CD4-positive, CD25-positive, alpha-beta regulatory T cell (primary cell): ENCODE measurements around the gene CHMP5. TPM values are rescaled to one million over a fixed set of nuclear protein-coding genes. Genes with fewer than 3 reads are reported as not detected.
"Not testable (repeated sequence)": the region's sequence is repeated elsewhere in the genome, so short reads cannot be mapped to it uniquely, and the experiment has no call there.

Source experiments
- ATAC-seq, 2 donors: fragments of 150-1000 bp; cut with Tn5 transposase; one replicate each; pipeline ENCODE4 v1.10.0; 2021; ENCODE audit warnings: low read depth in 2 of 2, moderate number of reproducible peaks in 2 of 2, moderate library complexity in 1 of 2
- DNase-seq, 3 donors: peaks; one replicate each; pipeline versions ENCODE4 v3.0.0 to v3.0.0-alpha.2; 2012 to 2022; ENCODE audit warnings: mixed read lengths in 1 of 3
- H3K27ac ChIP-seq: one replicate; pipeline ENCODE4 v1.7.0; 2013; ENCODE audit warnings: mild to moderate bottlenecking, low read length; ENCODE audit not compliant: insufficient read depth, poor library complexity, severe bottlenecking
- H3K27me3 ChIP-seq: one replicate; pipeline ENCODE4 v1.7.0; 2013; ENCODE audit warnings: low read length; ENCODE audit not compliant: control insufficient read depth, insufficient read depth
- H3K36me3 ChIP-seq: one replicate; pipeline ENCODE4 v1.7.0; 2013; ENCODE audit warnings: mild to moderate bottlenecking, low read length, moderate library complexity; ENCODE audit not compliant: control insufficient read depth, insufficient read depth
- H3K4me1 ChIP-seq: 2 replicates; pipeline ENCODE4 v1.7.0; 2013; ENCODE audit warnings: mild to moderate bottlenecking, low read length; ENCODE audit not compliant: insufficient read depth, control insufficient read depth, poor library complexity, severe bottlenecking
- H3K4me3 ChIP-seq: one replicate; pipeline ENCODE4 v1.7.0; 2013; ENCODE audit warnings: low read depth, mild to moderate bottlenecking, low read length, moderate library complexity
- H3K9me3 ChIP-seq, 2 experiments: 1 replicate in 1 of 2; 2 replicates in 1 of 2; pipeline ENCODE4 v1.7.0; 2013; ENCODE audit warnings: low read length in 2 of 2, mild to moderate bottlenecking in 1 of 2, moderate library complexity in 1 of 2; ENCODE audit not compliant: control insufficient read depth in 2 of 2
- H3K27ac Mint-ChIP-seq, 3 donors: one replicate each; pipeline ENCODE4 v1.8.0; 2020 to 2022; ENCODE audit warnings: mild to moderate bottlenecking in 3 of 3, mixed read lengths in 3 of 3, moderate library complexity in 2 of 3
- H3K27me3 Mint-ChIP-seq: one replicate; pipeline ENCODE4 v1.8.0; 2022; ENCODE audit warnings: mild to moderate bottlenecking, mixed read lengths
- H3K36me3 Mint-ChIP-seq: one replicate; pipeline ENCODE4 v1.8.0; 2020; ENCODE audit warnings: mixed read lengths
- H3K4me1 Mint-ChIP-seq, 4 donors: one replicate each; pipeline ENCODE4 v1.8.0; 2020 to 2022; ENCODE audit warnings: mixed read lengths in 4 of 4, mild to moderate bottlenecking in 1 of 4
- H3K4me3 Mint-ChIP-seq, 4 donors: one replicate each; pipeline ENCODE4 v1.8.0; 2020 to 2022; ENCODE audit warnings: mild to moderate bottlenecking in 4 of 4, mixed read lengths in 4 of 4, moderate library complexity in 3 of 4
- H3K9me3 Mint-ChIP-seq, 7 donors: one replicate each; pipeline ENCODE4 v1.8.0; 2020 to 2022; ENCODE audit warnings: mixed read lengths in 7 of 7, mild to moderate bottlenecking in 3 of 7, moderate library complexity in 2 of 7
- polyA plus RNA-seq, 4 donors: library from polyadenylated mRNA; unstranded; fragments of 300-500 nt; fragmentation: Illumina TruSeq; gene quantifications; one replicate each; pipeline ENCODE4 v1.2.3, GENCODE V29; 2021
- total RNA-seq: library from RNA; stranded (reverse); gene quantifications from one replicate; pipeline ENCODE4 v1.2.3, GENCODE V29; 2022

Gene CHMP5
- total and polyA plus RNA-seq, 5 donors from 2014 or later, result 25.5 to 58.3 (median 55.8) TPM

DNA sequence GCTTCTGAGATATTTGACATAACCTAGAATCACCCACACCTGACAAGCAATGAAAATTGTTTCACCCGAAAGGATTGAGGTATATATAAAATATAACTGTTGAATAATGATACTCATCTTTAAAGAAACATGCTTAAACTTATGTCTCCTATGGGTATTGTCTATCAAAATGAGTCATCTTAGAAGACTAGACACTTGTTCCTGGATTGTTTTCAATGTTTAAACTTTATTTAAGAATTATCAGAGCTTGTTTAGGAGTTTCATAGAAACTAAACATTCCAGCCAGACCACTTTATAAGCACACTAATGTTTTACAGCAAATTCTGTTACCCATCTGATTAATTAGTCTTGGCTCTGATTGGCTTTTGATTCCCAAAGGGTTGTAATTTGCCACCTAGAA lies 45.1 kb downstream of the CHMP5 start:
- H3K36me3 Mint-ChIP-seq, result peaks cover 40% of the 10 kb centered on the region
- no peak overlapping the region for H3K27ac ChIP-seq
- H3K4me3 ChIP-seq, result no peak overlapping the region
- no peaks in the 10 kb centered on the region for H3K9me3 Mint-ChIP-seq
- no peak for ATAC-seq
- no peaks in the 10 kb centered on the region for H3K9me3 ChIP-seq
- DNase-seq, result no peak
- H3K4me1 Mint-ChIP-seq, result peaks cover 0 to 6% (median 3%) of the 10 kb centered on the region in 4 donors
- no peak overlapping the region for H3K27ac Mint-ChIP-seq
- no peaks in the 10 kb centered on the region for H3K4me1 ChIP-seq
- no peaks in the 10 kb centered on the region for H3K27me3 ChIP-seq
- H3K27me3 Mint-ChIP-seq, result no peaks in the 10 kb centered on the region
- peaks cover 98% of the 10 kb centered on the region for H3K36me3 ChIP-seq
- no peak overlapping the region for H3K4me3 Mint-ChIP-seq

DNA sequence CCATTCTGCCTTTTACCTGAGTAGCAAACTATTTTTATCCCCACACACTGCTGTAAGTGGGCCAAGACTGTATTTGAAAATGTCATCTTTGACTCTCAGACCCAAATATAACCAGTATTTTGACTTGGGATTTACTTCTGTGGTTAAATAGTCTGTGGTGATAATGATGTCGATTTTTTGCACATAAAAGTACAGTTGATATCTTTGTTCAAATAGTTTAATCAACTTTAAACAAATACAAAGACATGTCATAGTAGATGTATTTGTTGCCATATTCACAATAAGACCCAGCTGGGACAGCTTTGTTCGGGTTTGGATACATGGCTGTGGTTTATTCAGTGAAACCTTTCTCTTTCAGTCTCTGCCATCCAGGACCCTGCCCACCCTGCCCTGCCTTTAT lies 45.9 kb downstream of the CHMP5 start:
- Mint-ChIP-seq H3K4me3 (no peak overlapping the region), H3K27ac (no peak overlapping the region), H3K9me3 (no peaks in the 10 kb centered on the region), H3K36me3 (peaks cover 47% of the 10 kb centered on the region), H3K4me1 (peaks cover 0 to 6% (median 3%) of the 10 kb centered on the region in 4 donors), H3K27me3 (no peaks in the 10 kb centered on the region)
- no peak overlapping the region for H3K4me3 ChIP-seq
- H3K27ac ChIP-seq, result no peak overlapping the region
- H3K9me3 ChIP-seq, result no peaks in the 10 kb centered on the region
- H3K27me3 ChIP-seq, result no peaks in the 10 kb centered on the region
- H3K4me1 ChIP-seq, result no peaks in the 10 kb centered on the region
- ATAC-seq (no peak), DNase-seq (no peak)
- H3K36me3 ChIP-seq, result peaks cover 96% of the 10 kb centered on the region

DNA sequence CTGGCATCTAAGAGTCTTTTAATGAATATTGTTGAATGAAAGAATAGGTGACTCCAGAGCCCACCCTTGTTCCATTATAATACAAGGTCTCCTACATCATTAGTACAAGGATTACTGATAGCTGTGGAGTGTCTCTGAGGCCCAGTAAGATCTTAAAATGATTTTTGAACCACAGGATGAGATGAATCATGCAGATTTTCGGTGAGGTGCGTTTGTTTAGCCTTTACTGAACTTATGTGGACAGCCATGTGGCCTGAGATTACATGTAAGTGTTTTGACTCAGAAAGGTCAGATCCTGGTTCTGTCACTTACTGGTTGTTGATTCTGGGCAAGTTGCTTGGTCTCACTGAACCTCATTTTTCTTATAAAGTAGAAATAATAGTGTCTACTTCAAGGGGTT lies 47.1 kb downstream of the CHMP5 start:
- H3K36me3 Mint-ChIP-seq, result peaks cover 51% of the 10 kb centered on the region
- no peak overlapping the region for H3K4me3 Mint-ChIP-seq
- no peaks in the 10 kb centered on the region for H3K27me3 Mint-ChIP-seq
- no peak for ATAC-seq
- DNase-seq, result no peak
- H3K4me1 Mint-ChIP-seq, result peaks cover 0 to 6% (median 4%) of the 10 kb centered on the region in 4 donors
- no peak overlapping the region for H3K4me3 ChIP-seq
- H3K27ac Mint-ChIP-seq, result no peak overlapping the region
- no peaks in the 10 kb centered on the region for H3K27me3 ChIP-seq
- no peaks in the 10 kb centered on the region for H3K4me1 ChIP-seq
- H3K9me3 ChIP-seq, result no peaks in the 10 kb centered on the region
- H3K27ac ChIP-seq, result no peak overlapping the region
- H3K9me3 Mint-ChIP-seq, result no peaks in the 10 kb centered on the region
- peaks cover 95% of the 10 kb centered on the region for H3K36me3 ChIP-seq

DNA sequence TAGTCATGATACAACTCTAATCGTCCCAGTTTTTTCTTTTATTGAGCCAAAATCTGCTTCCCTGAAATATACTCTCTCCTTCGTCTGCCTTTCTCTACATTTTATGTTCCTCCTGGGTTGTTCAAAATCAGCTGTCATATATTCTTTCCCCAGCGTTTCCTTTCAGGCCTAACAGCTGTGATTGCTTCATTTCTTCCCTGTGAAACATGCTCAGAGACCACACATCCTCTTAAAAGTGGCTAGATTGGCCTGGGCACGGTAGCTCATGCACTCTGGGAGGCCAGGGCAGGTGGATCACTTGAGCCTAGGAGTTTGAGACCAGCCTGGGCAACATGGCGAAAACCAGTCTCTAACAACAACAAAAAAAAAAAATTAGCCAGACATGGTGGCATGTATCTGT lies 50.5 kb downstream of the CHMP5 start:
- peaks cover 52% of the 10 kb centered on the region for H3K36me3 Mint-ChIP-seq
- no peak overlapping the region for H3K4me3 ChIP-seq
- no peaks in the 10 kb centered on the region for H3K27me3 ChIP-seq
- no peaks in the 10 kb centered on the region for H3K27me3 Mint-ChIP-seq
- H3K9me3 Mint-ChIP-seq, result no peaks in the 10 kb centered on the region
- H3K4me1 Mint-ChIP-seq, result peaks cover 0 to 4% (median 1%) of the 10 kb centered on the region in 4 donors
- no peaks in the 10 kb centered on the region for H3K9me3 ChIP-seq
- ATAC-seq (no peak), DNase-seq (no peak)
- no peaks in the 10 kb centered on the region for H3K4me1 ChIP-seq
- no peak overlapping the region for H3K27ac Mint-ChIP-seq
- H3K27ac ChIP-seq, result no peak overlapping the region
- H3K4me3 Mint-ChIP-seq, result no peak overlapping the region
- peaks cover 93% of the 10 kb centered on the region for H3K36me3 ChIP-seq

DNA sequence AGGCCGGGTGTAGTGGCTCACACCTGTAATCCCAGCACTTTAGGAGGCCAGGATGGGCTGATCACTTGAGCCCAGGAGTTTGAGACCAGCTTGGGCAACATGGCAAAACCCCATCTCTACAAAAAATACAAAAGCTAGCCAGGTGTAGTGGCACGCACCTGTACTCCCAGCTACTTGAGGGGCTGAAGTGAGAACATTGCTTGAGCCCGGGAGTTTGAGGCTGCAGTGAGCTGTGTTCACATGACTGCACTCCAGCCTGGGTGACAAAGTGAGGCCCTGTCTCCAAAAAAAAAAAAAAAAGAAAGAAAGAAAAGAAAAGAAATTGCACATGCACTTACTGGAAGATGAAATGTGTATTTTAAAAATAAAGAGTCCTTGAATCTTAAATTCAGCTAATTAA lies 52.3 kb downstream of the CHMP5 start:
- not testable (repeated sequence) for H3K27ac ChIP-seq, H3K27me3 Mint-ChIP-seq, H3K4me1 Mint-ChIP-seq, H3K4me1 ChIP-seq, H3K4me3 ChIP-seq, H3K9me3 Mint-ChIP-seq, ATAC-seq, DNase-seq, H3K4me3 Mint-ChIP-seq, H3K27me3 ChIP-seq, H3K9me3 ChIP-seq
- H3K36me3 ChIP-seq, result peaks cover 93% of the 10 kb centered on the region
- H3K27ac Mint-ChIP-seq, result peak overlapping the region in 1 of 3 donors; percentile 67
- peaks cover 48% of the 10 kb centered on the region for H3K36me3 Mint-ChIP-seq

DNA sequence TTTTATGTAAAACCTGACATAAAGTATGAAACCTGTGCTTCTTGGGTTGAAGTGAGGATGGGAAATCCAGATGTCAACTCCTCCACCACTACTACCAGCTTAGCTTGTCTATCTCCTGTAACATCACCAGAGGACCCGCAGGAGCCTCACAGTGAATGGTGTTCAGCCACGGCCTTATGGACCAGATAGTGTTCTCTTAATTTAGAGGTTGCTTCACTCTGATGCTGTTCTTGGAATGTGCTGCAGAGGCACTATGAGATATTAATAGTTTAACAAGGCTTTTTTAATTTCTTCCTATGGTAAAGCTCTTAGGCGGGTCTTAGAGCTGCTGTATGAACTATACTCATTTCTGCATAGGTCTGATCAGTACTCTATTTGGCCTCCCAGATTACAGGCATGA lies 53.4 kb downstream of the CHMP5 start:
- Mint-ChIP-seq H3K4me1 (peaks cover 0 to 7% (median 0%) of the 10 kb centered on the region in 4 donors), H3K27me3 (no peaks in the 10 kb centered on the region), H3K9me3 (no peaks in the 10 kb centered on the region), H3K36me3 (peaks cover 53% of the 10 kb centered on the region), H3K4me3 (no peak overlapping the region), H3K27ac (peak overlapping the region in 1 of 3 donors; percentile 32)
- Histone ChIP-seq H3K4me1 (no peaks in the 10 kb centered on the region), H3K36me3 (peaks cover 94% of the 10 kb centered on the region), H3K27ac (no peak overlapping the region), H3K9me3 (no peaks in the 10 kb centered on the region), H3K27me3 (no peaks in the 10 kb centered on the region), H3K4me3 (no peak overlapping the region)
- no peak for DNase-seq
- no peak for ATAC-seq

DNA sequence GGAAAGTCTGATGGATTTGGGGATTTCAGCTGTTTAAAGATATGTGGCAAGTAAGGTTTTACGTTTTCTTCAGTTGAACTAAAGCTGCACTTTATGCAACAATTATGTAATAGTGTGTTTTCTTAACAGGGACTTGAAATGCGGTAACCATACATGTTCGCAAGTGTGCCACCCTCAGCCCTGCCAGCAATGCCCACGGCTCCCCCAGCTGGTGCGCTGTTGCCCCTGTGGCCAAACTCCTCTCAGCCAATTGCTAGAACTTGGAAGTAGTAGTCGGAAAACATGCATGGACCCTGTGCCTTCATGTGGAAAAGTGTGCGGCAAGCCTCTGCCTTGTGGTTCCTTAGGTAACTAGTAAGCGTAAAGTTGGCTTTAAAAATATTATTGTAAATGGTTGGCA lies 53.9 kb downstream of the CHMP5 start:
- Histone ChIP-seq H3K4me3 (no peak overlapping the region), H3K27me3 (no peaks in the 10 kb centered on the region), H3K36me3 (peaks cover 92% of the 10 kb centered on the region), H3K9me3 (no peaks in the 10 kb centered on the region), H3K4me1 (no peaks in the 10 kb centered on the region), H3K27ac (no peak overlapping the region)
- H3K4me1 Mint-ChIP-seq, result peaks cover 0 to 7% (median 0%) of the 10 kb centered on the region in 4 donors
- H3K36me3 Mint-ChIP-seq, result peaks cover 48% of the 10 kb centered on the region
- H3K27ac Mint-ChIP-seq, result no peak overlapping the region
- no peak overlapping the region for H3K4me3 Mint-ChIP-seq
- H3K27me3 Mint-ChIP-seq, result no peaks in the 10 kb centered on the region
- ATAC-seq, result no peak
- no peaks in the 10 kb centered on the region for H3K9me3 Mint-ChIP-seq
- no peak for DNase-seq

DNA sequence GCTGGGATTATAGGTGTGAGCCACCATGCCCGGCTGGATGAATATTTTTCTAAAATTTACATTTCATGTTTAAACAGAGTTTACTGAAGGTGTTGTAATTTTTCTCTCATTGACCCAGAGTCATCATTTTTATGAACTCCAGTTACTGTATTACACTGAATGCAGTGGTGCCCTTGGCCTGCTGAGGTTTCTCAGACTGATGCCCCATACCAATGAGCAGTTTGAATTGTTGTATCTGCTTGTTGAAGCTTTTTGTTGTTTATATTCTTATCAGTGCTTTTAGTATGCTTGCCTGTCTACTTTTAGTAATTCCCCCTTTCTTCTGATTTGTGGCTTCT lies 55.4 kb downstream of the CHMP5 start:
- no peaks in the 10 kb centered on the region for H3K9me3 ChIP-seq
- H3K4me1 Mint-ChIP-seq, result peaks cover 0 to 7% (median 0%) of the 10 kb centered on the region in 4 donors
- no peak overlapping the region for H3K27ac Mint-ChIP-seq
- H3K9me3 Mint-ChIP-seq, result no peaks in the 10 kb centered on the region
- no peaks in the 10 kb centered on the region for H3K4me1 ChIP-seq
- no peak overlapping the region for H3K4me3 ChIP-seq
- no peaks in the 10 kb centered on the region for H3K27me3 ChIP-seq
- no peak overlapping the region for H3K4me3 Mint-ChIP-seq
- no peak for ATAC-seq
- peaks cover 89% of the 10 kb centered on the region for H3K36me3 ChIP-seq
- DNase-seq, result no peak
- no peak overlapping the region for H3K27ac ChIP-seq
- H3K27me3 Mint-ChIP-seq, result no peaks in the 10 kb centered on the region
- H3K36me3 Mint-ChIP-seq, result peaks cover 49% of the 10 kb centered on the region
